ENCODE measurements around the gene TAF11.
"Not testable (repeated sequence)": the region's sequence is repeated elsewhere in the genome, so short reads cannot be mapped to it uniquely, and the experiment has no call there.

The TAF11 gene

DNA sequence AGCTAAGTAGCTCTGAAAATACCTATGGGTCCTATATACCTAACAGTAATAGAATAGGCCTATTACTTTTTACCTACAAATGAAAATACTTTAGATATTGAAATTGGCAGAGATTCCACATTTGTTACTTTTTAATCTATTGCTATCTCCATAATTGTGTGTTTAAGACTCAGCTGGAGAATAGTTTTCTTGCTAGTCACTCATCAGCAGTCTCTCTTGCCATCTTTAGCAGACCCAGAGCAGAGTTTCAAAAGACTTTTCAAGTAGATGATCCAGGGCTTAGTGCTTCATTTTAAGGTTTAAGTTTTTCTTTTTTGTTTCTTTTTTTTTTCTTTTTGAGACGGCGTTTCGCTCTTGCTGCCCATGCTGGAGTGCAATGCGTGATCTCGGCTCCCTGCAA is 14.1 kb upstream of the TAF11 start:
- no peak for DNase-seq

DNA sequence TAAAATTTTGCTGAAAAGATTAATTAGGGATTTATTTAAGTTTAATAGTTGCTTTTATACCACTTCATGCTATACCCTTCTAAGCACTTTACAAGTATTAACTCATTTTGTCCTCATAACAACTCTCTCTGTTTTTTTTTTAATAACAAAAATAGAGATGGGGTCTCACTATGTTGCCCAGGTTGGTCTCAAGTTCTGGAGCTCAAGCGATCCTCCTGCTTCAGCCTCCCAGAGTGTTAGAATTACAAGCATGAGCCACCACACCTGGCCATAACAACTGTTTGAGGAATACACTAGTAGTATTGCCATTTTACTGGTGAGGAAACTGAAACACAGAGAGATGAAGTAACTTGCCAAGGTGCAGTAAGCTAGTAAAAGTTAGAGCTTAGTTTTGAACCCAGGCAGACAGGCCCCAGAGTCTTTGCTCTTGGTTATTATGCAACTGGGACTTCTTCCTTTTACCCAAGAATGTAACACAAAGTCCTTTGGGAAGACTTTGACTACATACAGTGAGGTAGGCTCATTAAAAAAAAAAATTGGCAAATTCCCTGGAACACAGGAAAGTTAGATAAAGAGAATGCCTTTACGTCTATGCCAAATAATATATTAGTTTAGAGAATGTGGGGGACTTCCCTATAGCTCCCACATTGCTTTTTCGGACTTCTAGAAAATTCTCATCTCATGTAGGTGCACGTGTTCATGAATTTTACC is 12.6 kb upstream of the TAF11 start:
- DNase-seq = no peak

GRCh38 chr6:34899748-34900147 is 11.9 kb upstream of the TAF11 start:
- DNase-seq = not testable (repeated sequence)

DNA sequence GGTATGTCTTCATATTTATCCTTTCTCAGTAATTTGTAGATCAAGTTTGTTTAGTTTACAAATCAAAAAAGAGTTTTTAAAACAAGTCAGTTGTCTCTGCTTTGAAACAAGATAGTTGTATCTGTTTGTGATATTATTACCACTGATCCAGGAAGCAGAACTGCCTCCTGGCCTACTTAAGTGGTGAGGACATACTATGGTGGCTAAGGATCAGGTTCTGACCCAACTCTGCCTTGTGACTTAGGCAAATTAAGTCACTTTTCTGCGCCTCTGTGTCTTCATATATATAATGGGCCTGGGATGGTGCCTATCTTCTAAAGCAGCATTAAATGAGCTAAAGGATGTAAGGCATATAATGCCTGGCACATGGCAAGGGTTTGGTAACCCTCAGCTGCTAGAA is 9.9 kb upstream of the TAF11 start:
- no peak for DNase-seq

DNA sequence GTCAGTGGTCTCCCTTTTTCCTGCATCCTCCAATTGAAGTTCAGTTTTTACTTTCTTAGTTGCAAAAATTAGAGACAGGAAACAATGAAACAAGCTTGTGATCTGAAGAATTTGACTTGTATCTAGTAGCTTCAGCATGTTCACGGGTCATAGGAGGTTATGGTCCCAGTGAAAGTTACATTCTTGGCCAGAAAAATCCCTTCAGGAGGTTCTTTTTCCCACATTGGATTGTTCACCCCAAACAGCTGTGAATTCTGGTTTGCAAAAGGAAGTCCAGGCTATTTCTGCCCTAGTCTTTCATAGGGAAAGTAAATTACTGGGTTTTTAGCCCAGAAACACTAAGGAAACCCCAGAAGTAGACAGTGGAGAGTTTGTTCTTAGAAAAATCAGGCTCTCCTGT is 9.3 kb upstream of the TAF11 start:
- no peak for DNase-seq

DNA sequence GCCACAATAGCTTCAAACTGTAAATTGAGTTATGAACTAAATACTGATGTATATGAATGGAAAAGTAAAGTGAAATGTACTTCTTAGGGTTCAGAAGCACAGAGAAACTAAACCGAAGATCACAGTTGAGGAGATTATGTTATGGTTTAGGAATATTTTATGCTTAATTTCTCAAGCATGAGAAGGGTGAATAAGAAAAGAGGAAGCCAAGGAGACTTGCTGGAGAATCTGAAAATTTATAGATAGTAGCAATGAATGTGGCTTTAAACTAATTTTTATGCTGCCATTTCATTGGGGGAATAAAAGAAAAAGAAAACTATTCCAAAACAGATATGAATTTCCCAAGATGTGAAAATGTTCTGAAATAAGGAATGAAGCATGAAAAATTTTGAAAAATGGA is 6.9 kb upstream of the TAF11 start:
- DNase-seq = no peak

DNA sequence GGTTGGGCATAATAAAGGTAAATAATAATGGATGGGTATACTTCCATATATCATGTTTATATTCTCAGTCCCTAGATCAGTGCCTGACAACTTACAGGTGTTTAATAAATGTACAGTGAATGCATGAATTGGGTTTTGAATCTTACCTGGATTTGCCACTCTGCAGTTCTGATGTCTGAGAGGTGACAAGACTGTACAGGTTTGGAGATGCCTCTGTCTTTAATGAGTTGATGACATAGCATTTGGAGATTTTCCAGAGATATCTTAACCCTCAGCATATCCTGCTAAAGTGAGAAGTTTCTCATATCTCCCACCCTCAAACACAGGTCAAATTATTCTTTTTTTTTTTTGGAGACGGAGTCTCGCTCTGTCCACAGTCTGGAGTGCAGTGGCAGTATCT is 3.5 kb upstream of the TAF11 start:
- DNase-seq = no peak

DNA sequence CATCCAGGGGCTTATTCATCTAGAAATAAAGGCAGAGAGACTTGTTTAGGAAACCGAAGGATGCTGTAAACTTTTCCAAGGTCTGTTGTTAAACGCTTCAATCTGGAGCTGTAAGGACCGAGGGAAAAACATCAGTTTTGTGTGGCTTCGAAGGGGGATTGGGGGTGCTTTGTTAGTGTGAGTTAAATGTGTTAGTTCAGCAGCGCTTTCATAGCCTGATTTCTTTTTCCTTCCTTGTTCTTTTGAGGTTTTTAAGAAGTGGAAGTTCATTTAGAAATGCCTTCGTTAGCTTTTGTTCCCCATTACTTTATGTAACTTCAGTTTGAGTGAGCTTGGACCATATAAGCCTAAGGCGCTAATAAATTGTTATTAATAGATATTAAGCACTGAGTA is 2.7 kb upstream of the TAF11 start:
- no peak for DNase-seq

DNA sequence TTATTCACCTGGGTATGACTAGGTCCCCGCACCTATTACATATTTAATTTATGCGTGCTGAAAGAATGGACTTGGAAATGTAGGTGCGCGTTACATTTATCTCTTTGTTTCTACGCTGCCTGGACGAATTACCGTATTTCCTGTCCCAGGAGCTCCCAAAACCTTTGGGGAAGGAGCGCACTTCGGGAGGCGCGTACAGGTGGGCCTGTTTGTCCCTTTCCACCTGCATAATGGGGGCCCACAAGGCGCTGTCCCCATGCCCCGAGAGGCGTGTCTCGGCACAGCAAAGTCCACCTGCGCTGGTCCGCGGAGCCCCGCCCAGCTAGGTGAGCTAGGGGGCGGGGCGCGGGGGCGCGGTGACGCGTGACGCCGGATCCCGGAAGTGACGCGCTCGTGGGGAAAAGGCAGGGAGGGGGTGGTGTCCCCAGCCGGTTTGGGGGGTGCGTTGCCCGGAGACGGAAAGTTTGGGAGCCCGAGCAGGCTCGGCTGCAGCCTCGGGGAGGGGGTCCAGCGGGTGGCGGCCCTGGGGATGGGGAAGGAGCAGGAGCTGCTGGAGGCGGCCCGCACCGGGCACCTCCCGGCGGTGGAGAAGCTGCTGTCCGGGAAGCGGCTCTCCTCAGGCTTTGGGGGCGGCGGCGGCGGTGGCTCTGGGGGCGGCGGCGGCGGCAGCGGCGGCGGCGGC is 1.2 kb upstream of the TAF11 start, which contains the start of gene ANKS1A:
Gene ANKS1A, plus strand, starts transcription at position 382 of the 682 bp plus-strand sequence. Its CDS starts 148 bp downstream, at position 530.
- DNase-seq = peak; percentile 86 to 95 (median 90)

GRCh38 chr6:34888514-34888856 is 643 bp upstream of the TAF11 start:
- peak in 2 of 6 experiments; percentile 53 to 62 for DNase-seq

DNA sequence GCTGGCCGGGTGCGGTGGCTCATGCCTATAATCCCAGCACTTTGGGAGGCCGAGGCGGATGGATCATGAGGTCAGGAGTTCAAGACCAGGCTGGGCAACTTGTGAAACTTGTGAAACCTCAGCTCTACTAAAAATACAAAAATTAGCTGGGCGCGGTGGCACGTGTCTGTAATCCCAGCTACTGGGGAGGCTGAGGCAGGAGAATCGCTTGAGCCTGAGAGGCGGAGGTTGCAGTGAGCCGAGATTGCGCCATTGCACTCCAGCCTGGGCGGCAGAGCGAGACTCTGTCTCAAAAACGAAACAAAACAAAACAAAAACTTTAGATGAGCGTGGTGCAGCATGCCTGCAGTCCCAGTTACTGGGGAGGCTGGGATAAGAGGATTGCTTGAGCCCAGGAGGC is 2.0 kb downstream of the TAF11 start:
- not testable (repeated sequence) for DNase-seq

- no peak for DNase-seq
These were observed 2.8 kb downstream of the TAF11 start for GRCh38 chr6:34884996-34885395.

- DNase-seq = not testable (repeated sequence)
These were observed 3.8 kb downstream of the TAF11 start for GRCh38 chr6:34884073-34884472.

GRCh38 chr6:34877869-34878485 is 9.9 kb downstream of the TAF11 start:
- DNase-seq = no peak

DNA sequence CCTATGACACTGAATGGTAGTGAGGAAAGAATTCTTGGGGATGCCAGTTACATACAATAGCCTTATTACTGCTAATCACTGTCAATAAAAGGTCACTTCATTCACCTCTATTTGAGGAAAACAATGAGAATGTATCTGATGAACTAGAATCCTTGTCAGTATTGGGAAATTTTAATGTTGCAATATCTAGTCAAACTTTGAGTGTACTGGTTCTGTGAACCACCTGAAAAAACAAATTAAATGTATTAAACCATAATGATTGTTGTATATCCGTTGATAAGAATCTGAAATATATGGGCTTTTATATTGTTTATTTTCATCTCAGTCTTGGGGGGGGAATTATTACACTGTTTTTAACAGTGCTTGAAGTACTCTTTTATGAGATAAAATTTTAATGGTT is 10.6 kb downstream of the TAF11 start:
- no peak for DNase-seq

- DNase-seq = no peak
These were observed 11.4 kb downstream of the TAF11 start for GRCh38 chr6:34876472-34876871.

DNA sequence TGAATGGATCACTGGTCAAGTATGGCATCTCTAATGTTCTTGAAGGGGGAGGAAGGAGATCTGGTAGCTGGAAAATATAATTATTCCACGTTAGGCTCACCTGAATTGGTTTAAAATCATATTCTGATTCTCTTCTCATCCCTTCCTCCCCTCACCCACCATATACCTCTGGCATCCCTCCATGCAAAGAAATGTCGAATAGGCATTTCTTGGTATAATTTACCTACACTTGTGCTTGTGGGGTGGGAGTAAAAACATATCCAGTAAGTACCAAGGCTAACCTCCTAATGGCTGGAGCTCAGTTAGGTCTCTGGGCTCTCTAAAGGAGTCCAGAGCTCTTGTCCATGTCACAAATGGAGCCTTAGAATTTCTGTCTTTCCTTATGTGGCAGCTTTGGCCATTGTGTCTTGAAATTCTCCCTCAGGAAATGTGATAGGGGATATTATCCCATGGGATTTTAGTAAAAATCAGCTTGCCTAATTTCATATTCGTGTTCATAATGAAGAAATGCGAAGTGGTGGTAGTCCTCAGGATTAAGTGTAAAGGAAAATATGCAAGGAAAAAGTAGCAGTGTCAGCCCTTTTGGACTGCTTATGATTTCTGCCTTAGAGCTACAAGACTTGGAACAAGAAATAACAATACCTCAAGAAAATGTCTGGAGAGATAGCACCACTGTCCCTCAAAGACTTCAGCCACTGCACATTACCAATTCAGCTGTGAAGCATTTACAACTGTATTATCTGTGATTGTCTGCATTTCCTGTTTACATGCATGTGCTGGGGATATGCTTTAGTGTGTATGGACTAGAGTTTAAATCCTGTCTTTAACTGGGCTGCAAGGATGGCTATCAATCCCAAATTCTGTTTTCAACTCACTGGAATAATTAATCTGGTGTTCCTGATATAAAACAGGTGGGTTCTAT is 12.3 kb downstream of the TAF11 start:
- DNase-seq = no peak

DNA sequence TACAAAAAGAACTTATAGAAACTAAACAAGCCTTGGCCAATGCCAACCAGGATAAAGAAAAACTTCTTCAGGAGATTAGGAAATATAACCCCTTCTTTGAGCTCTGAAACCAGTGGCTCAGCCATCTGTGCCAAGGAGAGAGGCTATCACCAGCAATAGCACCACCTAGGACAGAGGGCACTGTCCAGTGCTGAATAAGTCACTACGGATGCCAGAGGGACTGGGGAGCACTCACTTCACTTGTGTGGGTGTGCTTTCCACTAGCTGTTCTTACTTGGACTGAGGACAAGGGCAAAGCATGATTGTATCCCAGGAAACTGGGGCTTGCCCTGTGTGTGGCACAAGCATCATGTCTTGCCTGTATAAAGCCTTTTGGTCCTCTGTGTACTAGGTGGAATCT is 15.5 kb downstream of the TAF11 start:
- DNase-seq = no peak

DNA sequence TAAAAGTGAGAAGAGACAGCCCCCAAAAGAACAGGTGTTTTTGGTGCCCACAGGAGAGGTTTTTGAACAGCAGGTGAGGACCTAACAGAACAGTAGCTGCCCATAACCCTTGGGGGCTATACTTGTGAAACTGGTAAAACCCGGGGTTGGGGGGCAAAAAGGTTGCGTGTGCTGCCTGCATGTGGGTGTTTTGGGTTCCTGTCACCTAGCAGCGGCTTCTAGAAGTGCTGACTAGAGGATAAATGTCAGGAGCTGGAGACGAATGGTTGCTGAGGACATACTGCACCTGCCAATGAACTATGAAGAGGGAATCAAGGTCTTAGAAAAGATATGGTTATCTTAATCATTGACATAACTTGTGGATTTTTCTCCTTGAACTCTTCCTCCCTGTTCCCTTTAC is 16.0 kb downstream of the TAF11 start:
- no peak for DNase-seq

DNA sequence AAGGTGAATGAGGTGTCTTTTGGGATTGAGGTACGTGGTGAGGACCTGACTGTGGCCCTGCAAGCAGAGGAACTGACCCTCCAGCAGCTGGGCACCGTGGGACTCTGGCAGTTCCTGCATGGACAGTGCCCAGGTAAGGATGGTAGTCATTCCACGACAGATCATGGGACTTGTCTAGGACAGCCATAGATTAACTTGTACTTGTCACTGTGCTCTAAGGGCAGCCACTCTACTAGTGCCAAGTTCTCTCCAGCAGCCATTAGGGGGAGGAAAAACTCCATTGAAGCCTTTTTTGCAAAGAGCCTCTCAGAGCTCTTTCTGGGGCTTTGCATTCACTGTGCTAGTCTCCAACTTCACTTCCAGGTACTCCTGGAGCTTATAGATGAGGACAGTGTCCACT is 20.4 kb downstream of the TAF11 start:
- no peak for DNase-seq

DNA sequence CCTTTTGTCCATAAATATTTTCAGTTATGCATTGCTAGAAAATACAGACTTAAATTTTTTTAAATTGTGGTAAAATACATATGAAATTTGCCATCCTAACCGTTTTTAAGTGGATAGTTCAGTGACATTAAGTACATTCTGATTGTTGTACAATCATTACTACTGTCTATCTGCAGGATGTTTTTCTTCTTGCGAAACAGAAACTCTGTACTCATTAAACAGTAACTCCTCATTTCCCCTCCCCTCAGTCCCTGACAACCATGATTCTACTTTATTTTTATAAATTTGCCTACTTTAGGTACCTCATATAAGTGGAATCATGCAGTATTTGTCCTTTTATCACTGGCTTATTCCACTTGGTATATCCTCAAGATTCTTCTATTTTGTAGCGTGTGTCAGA is 21.3 kb downstream of the TAF11 start:
- DNase-seq = no peak

DNA sequence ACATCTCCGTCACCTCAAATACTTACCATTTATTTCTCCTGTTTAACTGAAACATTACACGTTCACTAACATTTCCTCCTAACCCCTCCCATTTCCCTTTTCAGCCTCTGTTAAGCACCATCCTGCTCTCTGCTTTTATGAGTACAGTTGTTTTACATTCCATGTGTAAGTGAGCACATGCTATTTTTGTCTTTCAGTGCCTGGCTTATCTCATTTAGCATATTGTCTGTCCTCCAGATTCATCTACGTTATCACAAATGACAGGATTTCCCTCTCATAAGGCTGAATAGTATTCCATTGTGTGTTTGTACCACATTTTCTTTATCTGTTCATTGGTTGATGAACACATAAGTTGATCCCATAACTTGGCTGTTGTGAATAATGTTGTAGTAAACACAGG is 22.7 kb downstream of the TAF11 start:
- DNase-seq = no peak

GRCh38 chr6:34864007-34864406 is 23.8 kb downstream of the TAF11 start:
- no peak for DNase-seq
